BE2C (cell line): ENCODE measurements around the gene IGF2R.

Source experiments
- DNase-seq: peaks from one replicate; pipeline ENCODE4 v3.0.0-alpha.2; 2020
- H3K27me3 ChIP-seq: fragments of 250-450 bp; sonication (Bioruptor Pico); 2 replicates; pipeline ENCODE4 v1.5.1; 2020; ENCODE audit warnings: mild to moderate bottlenecking
- H3K36me3 ChIP-seq: fragments of 250-450 bp; sonication (Bioruptor Pico); 2 replicates; pipeline ENCODE4 v1.5.1; 2020; ENCODE audit warnings: mild to moderate bottlenecking
- H3K4me1 ChIP-seq: fragments of 250-450 bp; sonication (Bioruptor Pico); 2 replicates; pipeline ENCODE4 v1.5.1; 2020
- H3K4me3 ChIP-seq: 2 replicates; pipeline ENCODE4 v1.5.1; 2011; ENCODE audit warnings: low read depth, low read length
- H3K9me3 ChIP-seq: fragments of 250-450 bp; sonication (Bioruptor Pico); 2 replicates; pipeline ENCODE4 v1.5.1; 2020
- TF ChIP-seq, protein P1 (sequence below): IDR thresholded peaks from 2 replicates; pipeline ENCODE4 v1.5.1; 2012; ENCODE audit warnings: mild to moderate bottlenecking, low read depth, low read length

The IGF2R gene

DNA sequence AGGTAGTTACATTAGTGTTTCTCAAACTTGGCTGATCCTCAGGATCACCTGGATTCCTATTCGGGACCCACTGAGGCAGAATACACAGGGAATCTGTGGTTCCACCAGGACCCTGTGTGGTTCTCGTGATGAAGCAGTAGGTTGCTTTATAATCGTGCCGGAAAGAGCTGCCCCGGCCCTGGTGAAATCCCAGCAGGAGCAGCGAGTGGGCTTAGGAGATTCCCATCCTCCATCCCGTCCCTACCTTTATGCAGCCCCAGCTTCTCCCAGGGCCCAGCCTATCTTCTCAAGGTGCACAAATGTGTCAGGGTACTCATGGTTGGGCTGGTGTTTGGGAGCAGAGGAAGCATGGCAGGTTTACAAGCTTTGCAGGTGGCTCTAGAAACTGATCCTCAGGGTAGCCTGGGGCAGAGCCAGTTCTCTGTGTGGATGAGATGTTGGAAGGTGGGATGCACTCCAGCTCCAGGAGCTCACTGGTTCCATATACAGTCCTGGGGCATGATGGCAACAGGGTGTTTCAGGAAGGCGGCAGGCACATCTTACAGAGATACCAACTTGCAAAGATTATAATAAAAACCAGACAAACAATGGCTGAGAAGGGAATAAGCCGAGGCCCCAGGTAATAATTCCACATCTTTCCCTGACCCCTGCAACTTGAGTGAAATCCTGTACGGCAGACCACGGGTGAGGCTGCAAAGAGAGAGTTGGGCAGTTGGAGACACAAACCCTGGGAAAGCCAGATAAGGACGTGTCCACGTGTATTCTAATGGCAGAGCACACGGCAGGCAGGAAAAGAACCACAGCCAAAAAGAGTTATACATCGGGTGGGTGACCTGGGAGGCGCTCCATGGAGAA is 158.6 kb downstream of the IGF2R start:
- Histone ChIP-seq H3K4me1 (no peaks in the 10 kb centered on the region), H3K36me3 (no peaks in the 10 kb centered on the region), H3K9me3 (no peaks in the 10 kb centered on the region), H3K27me3 (peaks cover 7% of the 10 kb centered on the region; the same call in 1 of the 2 replicates), H3K4me3 (no peak overlapping the region)
- TF ChIP-seq, protein P1, sequence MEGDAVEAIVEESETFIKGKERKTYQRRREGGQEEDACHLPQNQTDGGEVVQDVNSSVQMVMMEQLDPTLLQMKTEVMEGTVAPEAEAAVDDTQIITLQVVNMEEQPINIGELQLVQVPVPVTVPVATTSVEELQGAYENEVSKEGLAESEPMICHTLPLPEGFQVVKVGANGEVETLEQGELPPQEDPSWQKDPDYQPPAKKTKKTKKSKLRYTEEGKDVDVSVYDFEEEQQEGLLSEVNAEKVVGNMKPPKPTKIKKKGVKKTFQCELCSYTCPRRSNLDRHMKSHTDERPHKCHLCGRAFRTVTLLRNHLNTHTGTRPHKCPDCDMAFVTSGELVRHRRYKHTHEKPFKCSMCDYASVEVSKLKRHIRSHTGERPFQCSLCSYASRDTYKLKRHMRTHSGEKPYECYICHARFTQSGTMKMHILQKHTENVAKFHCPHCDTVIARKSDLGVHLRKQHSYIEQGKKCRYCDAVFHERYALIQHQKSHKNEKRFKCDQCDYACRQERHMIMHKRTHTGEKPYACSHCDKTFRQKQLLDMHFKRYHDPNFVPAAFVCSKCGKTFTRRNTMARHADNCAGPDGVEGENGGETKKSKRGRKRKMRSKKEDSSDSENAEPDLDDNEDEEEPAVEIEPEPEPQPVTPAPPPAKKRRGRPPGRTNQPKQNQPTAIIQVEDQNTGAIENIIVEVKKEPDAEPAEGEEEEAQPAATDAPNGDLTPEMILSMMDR: no peak
- no peak for DNase-seq

DNA sequence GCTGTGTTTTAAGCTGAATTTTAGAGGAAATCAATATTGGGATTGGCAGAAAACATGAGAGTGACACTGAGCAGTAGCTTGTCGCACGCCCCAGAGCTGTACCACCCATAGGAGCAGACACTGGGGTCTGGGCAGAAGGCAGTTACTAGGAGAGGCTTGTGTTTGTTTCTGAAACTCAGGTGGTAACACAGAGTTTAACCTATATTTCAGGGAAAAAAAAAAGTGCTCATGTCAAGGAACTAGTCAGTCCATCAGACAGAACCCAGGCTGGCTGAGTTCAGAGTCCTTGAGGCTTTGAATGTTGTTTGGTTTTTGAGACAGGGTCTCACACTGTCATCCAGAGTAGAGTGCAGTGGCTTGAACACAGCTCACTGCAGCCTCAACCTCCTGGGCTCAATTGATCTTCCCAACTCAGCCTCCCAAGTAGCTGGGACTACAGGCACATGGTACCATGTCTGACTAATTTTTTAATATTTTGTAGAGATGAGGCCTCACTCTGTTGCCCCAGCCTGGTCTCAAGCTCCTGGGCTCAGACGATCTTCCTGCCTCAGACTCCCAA is 159.3 kb downstream of the IGF2R start:
- Histone ChIP-seq H3K36me3 (no peaks in the 10 kb centered on the region), H3K9me3 (no peaks in the 10 kb centered on the region), H3K4me3 (no peak overlapping the region), H3K27me3 (peaks cover 7% of the 10 kb centered on the region; the same call in 1 of the 2 replicates), H3K4me1 (no peaks in the 10 kb centered on the region)
- TF ChIP-seq, protein P1: no peak
- DNase-seq: no peak

DNA sequence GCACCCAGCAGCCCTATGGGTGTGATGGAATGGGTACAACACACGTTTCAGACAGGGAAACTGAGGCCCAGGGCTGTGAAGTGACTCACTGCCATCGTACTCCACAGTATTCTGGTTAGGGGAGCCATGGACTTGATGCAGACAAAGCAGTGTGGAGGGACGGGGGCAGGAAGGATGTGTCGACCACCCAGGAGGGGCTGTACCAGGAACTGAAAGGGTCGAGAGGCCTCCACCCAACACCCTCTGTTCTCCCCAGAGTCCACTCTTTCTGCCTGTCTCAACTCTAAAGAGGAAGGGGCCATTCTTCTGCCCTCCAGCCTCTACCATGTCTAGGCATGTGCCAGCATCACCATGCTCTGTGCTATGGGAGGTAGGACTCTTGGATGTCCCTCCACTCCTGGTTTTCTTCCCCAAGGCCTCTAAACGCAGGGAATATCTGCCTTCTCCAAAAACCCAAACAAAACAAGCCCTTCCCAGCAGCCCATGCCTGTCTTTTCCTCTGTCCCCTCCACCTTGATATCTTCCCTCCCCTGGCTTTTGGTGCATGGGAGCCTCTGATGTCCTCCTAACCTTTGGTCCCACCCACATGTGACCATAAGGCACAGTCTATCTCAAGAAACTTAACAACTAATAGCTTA is 160.1 kb downstream of the IGF2R start:
- no peaks in the 10 kb centered on the region for H3K4me1 ChIP-seq
- H3K9me3 ChIP-seq: no peaks in the 10 kb centered on the region
- H3K36me3 ChIP-seq: no peaks in the 10 kb centered on the region
- peaks cover 7% of the 10 kb centered on the region; the same call in 1 of the 2 replicates for H3K27me3 ChIP-seq
- no peak overlapping the region for H3K4me3 ChIP-seq
- DNase-seq: no peak
- TF ChIP-seq, protein P1: no peak

DNA sequence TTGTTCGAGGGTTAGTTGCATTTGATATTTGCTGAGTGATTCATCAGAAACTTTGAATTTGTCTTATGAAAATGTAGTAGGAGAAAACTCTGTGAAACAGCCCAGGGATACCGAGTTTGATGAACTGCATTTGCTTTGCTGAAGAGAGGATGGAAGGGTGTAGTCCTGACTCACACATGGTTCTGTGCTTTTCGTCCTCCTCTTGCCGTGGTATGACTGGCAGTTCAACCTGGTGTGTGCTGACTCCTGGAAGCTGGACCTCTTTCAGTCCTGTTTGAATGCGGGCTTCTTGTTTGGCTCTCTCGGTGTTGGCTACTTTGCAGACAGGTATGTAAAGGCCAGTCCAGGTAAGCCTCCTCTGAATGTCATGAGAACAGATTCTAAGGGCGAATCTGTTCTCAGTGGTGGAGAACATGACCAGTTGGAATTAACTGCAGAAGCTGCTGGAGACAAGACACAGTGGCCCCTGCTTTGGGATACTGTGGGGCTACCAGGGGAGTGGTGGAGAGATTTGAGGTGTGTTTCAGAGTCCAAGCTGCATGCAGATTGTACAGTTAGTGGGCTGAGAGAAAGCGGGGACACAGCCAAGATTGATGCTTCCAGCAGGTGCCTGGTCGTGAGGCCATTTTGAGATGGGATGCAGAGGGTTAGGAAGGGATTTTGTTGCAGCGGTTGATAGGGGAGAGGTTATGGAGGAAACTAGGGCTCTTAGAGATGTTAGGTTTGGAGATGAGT is 161.2 kb downstream of the IGF2R start:
- TF ChIP-seq, protein P1: no peak
- peaks cover 7% of the 10 kb centered on the region; the same call in 1 of the 2 replicates for H3K27me3 ChIP-seq
- no peak for DNase-seq
- H3K36me3 ChIP-seq: no peaks in the 10 kb centered on the region
- H3K9me3 ChIP-seq: no peaks in the 10 kb centered on the region
- no peaks in the 10 kb centered on the region for H3K4me1 ChIP-seq
- no peak overlapping the region for H3K4me3 ChIP-seq

DNA sequence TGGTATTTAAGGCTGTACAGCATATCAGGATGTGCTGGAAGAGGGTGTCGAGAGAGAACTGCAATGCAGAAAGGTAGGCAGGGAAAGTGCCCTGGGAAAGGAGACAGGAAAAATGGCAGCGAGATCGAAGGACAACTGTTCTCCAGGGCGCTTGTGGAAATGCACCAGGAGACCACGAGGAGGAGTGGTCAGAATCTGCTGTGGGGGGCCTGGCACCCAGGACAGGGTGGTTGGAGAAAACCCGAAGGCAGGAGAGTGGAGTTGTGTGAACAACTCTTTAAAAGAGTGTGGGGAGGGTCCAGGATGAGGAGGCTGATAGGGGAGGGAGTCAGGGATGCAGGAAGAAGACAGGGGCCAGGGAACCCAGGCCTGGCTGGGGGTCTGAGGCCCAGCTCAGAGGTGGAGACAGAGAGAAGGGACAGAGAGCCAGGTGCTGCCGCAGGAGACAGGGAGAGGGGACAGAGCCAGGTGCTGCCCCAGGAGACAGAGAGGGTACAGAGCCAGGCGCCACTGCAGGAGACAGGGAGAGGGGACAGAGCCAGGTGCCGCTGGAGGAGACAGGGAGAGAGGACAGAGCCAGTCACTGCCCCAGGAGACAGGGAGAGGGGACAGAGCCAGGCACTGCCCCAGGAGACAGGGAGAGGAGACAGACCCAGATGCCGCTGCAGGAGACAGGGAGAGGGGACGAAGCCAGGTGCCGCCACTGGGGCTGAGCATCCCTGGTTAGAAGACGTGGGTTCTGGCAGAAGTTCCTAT is 162.0 kb downstream of the IGF2R start:
- H3K9me3 ChIP-seq: no peaks in the 10 kb centered on the region

More for the DNA sequence above, 162.0 kb downstream of the IGF2R start:
- TF ChIP-seq, protein P1: no peak
- Histone ChIP-seq H3K4me3 (no peak overlapping the region), H3K4me1 (no peaks in the 10 kb centered on the region), H3K36me3 (no peaks in the 10 kb centered on the region), H3K27me3 (peaks cover 7% of the 10 kb centered on the region; the same call in 1 of the 2 replicates)
- DNase-seq: no peak
